NCI-H2081 treated with DMSO at 0.1 percent for 48 hours (cell line): ENCODE data around the gene SLC45A2.
A peak's percentile ranks its signal among the peaks of the same experiment; 100 is the strongest.

ENCODE experiments used
- DNase-seq: peaks from one replicate; lab custom pipeline; 2025; lab: John Stamatoyannopoulos, UW

The SLC45A2 gene

DNA sequence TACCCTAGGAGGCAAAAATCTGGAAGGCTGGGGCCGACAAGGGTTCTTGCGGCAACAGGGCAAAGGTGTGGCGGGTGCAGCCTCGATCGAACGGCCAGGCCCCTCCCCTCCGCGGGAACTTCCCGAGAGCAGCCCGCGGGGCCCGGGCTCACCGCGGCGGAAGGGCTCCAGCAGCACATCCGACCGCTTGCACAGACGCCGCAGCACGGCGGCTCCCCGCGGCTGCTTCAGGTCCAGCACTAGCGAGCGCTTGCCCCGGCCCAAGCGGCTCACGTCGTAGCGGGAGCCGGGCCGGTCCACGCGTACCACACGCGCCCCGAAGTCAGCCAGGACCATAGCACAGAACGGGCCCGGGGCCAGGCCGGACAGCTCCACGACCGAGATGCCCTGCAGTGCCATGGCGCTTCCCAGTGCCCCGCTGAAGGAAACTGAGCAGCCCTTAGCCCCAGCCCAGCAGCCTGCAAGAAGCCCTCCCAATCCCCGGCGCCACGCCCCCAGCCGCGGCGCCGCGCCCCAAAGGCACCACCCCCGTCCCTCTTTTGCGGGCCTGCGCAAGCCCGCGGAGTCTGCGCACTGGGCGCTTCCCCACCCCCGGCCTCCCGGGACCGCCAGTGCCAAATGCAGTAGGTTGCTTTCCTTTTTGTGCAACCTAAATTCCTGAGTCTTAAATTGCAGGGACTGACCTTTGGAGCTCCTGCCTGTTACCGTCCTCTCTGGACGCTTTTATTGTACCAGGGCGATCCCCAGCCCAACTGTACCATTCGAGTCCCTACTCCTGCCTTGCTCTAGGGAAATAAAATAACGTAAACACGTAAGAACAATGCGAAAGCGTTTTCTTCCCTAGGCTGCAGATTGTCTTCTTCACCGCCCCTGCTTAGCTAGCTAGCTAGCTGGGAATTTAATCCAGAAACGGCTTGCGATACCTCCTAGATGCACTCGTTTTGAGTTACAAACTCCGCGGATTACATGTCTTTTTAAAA is 23.4 kb upstream of the SLC45A2 start, which contains the start of gene AMACR:
Gene AMACR, minus strand, starts transcription at position 430 of the 980 bp plus-strand sequence. Its CDS starts 31 bp downstream, at position 399.
- peak; percentile 86 for DNase-seq

DNA sequence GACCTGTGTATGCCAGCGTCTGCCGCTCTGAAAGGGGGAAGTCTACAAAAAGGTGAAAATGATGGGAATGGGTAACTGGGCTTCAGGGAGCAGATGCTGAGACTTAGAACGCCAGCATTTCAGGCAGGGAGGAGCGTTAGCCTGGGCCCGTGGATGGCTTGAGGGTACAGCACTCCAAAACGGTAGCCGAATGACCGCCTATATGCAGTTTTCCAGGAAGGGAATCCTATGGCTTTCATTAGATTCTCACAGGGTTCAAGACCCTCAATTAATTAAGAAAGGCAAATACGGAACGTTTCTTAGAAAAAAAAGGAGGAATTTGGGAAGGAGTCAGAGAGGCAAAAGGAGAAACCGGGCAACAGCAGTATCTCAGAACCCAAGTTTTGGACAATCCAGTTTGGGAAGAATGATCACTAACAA is 22.7 kb upstream of the SLC45A2 start:
- DNase-seq, result no peak

DNA sequence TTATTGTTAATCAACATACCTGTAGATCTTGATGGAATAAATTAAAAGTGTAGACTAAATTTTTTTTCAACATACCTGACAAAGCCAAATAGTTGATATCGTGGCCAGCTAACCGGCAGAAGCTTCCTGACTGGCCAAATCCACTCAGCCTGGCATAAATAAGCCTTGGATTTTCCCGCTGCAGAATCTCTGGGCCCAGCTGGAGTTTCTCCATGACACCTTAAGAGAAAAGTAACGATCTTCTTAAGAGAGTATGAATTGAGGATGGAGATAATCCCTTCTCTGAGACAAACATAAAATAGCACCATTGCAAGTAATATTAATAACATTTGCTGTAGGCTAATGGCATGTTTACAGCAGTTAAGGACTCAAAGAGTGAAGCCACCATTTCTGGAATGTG is 21.2 kb upstream of the SLC45A2 start:
- DNase-seq, result no peak

DNA sequence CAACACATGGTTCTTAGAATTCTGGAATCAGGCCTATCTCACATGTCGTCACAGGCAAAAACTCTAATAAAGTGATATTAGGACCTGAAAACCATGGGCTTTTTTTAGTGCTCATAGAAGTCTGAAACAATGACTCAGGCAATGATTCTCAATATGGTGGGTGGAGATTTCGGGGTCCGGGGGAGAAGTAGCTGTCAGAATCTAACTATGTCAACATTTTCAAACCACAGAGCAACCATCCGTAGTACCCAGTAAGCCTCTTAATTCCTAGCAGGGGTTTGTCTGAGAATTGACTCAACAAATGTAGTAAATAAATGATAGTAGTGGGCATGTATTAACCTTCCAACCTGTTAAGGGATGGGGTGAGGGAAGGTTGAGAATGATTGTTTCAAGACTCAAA is 20.7 kb upstream of the SLC45A2 start:
- no peak for DNase-seq

DNA sequence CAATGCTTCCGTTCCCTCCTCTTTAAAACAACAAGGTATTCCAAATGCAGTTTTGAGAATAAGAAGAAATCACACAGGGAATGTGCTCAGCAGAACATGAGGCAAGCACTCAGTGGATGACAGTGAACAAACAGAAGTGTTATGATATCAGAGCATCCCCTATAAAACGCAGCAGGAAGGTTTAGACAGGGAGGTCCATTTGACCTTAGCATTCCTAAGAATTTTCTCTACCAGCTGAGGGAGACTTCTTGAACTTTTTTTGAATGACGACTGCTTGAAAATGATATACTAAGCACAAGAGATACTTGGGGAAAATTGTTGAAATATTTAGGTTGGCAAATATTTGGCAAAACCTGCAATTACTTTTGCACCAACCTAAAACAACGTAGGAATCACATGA is 19.4 kb upstream of the SLC45A2 start:
- no peak for DNase-seq

DNA sequence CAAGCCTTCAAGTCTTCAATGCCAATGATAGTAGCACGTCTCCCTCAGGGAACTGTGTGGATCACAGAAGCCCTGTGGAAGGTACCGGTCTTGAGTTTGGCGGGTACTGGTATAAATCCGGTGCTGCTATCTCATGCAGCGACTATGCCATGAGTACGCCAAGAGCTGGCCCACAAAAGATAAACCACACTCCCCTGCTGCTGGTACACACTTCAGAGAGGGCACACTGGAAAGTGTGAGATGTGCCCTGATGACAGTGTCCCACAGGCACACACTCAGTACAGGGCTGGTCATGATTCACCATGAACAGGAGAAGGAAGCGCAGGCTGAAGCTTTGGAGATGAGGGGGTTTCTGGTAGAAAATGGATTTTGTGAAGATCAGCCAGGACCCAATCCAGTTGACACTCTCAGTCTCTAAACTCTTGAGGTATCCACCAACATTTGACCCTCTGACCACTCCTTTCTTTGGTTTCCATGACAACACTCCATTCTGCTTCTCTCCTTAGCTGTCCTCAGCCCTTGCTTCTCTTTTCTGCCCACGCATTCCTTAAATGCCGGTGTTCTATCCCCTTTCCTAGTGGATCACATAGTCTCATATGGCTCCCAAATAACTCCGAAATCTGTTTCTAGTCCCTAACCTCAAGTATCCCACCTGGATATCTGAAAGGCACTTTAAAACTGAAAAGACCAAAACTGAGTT is 18.3 kb upstream of the SLC45A2 start:
- DNase-seq, result no peak

DNA sequence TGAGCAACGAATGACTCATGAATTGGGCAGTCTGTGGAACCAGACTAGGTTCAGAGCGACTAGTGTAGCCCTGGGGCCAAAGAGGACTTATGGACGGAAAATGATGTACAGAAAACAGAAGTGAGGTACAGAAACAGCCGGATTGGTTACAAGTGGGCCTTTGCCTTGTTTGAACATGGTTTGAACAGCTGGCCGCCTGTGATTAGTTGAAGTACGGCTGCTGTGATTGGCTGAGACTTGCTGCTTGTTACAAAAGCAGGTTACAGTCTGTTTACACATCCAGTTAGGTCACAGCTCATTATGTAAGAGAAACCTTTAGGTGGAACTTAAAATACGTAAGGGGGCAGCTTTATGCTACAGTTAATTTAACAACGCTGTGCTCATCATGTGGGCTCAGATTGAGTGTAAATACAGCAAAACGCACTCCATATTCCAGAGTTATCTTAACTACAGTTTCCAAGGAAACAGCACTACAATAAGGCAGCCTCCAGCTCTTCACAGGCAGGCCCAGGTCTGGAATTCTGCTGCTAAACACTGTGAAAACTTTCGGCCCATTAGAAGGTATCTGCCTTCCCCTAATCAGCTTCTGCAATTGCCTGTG is 16.8 kb upstream of the SLC45A2 start:
- peak; percentile 99 for DNase-seq

DNA sequence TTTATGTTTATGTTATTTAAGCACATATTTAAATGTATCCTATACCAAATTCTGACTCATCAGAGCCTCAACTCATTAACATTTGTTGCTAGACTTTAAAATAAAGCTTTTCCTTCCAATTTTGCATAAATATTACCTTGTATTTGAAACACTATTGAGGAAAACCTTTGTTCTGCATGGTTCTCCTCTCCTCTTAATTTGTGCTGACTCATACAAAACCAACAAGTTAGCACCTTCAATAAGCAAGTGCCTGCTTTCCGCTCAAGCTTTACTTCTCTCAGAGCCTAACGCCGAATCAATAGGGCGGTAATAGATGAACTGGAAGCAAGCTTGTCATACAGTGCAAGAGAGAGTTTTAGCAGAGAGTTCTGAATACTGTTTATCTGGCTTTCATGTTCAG is 15.5 kb upstream of the SLC45A2 start:
- no peak for DNase-seq

DNA sequence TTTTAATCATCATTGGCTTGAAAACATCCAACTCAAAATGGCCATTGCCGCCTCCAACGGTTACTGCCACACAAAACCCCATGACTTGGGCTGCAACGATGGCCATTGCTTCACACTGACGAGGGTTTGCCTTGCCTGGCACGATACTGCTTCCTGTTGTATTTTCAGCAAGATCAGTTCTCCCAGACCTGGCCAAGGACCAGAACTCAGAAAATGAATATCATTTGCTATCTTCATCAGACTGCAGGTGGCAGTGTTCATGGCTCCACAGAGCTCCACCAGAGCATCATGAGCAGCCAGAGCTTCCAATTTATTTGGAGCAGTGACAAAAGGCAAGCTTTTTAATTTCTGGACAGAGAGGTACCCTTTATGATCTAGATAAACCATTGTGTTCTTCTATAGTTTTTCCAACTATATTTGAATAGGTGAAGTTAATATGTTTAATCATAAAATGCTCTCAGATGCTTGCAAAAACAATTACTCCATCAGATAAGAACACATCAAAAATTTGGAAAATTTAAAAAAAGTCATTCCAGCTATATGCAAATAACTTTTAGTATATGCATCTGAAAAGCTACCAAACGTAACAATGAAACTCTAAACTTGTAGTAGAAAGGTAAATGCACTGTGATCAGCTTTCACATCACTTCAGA is 13.0 kb upstream of the SLC45A2 start:
- peak; percentile 97 for DNase-seq

DNA sequence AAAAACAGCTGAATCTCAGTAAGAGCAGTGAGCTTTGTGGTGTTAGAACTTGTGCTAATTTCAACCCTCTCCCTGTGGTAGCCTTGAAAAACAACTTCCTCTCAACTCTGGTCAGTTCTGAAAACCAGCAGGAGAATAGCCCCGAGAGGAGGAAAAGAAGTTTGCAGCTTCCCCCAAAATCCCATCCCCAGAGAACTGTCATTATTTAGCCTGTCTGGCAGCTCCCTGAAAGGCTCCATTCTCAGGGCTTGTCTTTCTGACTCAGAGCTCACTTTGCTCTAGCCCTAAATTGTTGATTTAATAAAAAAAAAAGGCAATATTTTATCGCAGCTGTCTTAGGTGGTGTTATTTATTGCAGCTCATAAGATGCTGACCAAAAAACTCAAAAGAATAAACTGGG is 11.4 kb upstream of the SLC45A2 start:
- no peak for DNase-seq

DNA sequence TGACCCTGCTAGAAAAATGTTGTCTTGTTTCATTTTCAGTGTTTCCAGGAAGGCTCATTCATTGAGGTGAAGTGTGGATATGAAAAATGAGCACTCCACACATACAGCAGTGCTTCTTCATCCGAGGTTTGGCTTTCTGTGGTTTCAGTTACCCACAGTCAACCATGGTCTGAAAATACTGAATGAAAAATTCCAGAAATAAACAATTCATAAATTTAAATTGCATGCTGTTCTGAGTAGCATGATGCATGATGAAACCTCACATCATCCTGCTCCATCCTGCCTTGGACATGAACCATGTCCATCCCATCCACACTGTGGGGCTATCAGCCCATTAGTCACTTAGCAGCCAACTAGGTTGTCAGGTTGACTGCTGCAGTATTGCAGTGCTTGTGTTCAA is 10.4 kb upstream of the SLC45A2 start:
- no peak for DNase-seq

DNA sequence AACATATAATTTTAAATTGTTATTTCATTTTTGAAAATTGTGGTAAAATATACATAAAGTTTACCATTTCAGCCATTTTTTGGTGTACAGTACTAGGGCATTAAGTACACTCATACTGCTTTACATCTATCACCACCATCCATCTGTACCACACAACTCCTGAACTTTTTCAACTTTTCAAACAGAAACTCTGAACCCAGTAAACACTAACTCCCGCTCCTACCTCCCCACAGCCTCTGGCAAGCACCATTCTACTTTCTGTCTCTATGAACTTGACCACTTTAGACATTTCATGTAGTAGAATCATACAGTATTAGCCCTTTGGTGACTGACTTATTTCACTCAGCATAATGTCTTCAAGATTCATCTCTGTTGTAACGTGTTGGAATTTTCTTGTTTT is 8.4 kb upstream of the SLC45A2 start:
- no peak for DNase-seq

DNA sequence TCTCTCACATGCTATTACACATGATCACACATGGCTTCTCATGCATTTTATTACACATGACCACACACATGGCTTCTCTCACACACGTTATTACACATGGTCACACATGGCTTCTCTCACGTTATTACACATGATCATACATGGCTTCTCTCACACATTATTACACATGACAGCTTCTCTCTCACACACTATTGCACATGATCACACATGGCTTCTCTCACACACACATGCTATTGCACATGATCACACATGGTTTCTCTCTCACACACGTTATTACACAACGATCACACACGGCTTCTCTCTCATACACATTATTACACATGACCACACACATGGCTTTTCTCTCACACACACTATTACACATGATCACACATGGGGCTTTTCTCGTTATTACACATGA is 954 bp upstream of the SLC45A2 start:
- DNase-seq, result no peak

DNA sequence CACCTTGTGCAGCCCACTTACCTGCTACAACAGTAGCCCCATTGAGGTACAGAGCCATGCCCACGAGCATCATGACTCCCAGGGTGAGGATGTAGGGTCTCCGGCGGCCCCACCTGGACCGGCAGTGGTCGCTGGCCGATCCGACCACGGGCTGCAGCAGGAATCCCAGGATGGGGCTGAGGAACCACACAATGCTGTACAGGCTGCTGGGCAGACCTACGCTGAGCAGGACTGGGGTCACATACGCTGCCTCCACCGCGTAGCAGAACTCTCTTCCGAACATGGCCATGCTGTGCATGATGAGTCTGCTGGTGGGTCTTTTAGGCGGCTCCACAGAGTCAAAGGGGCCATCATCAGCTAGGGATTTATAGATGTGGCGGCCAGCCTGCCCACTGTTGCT is 315 bp downstream of the SLC45A2 start:
- no peak for DNase-seq

DNA sequence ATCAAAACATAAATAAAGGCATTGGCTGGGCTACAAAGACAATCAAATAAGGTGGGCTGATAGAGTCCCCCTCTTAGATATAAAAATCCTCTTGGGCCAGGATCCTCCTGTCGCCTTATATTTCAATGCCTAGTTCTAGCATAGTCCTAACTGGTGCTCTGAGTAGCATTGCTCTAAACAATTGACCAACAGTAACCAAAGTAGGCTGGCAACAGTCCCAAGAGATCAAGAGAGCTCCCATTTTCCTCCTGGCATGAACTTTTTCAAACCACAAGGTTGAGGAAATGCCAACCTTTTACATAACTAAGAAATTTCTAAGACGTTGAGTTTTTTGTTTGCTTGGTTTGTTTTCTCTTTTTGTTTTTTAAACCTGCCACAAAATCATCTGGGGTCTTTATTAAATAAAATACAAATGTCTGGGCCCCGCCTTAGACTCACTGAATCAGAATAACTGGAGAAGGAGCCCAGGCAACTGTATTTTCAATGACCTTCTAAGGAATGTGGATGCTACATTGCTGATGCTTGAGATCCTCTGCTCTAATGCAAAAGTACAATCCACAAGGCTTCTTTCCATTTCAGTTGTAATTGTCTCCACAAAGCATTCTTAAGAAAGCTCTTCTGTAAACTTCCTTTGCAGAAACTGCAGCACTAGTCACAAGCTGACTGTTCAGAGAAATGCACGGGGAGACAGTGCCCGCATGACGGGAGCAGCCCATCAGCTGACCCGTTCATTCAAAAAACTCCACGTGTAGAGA is 2.9 kb downstream of the SLC45A2 start:
- DNase-seq, result no peak

DNA sequence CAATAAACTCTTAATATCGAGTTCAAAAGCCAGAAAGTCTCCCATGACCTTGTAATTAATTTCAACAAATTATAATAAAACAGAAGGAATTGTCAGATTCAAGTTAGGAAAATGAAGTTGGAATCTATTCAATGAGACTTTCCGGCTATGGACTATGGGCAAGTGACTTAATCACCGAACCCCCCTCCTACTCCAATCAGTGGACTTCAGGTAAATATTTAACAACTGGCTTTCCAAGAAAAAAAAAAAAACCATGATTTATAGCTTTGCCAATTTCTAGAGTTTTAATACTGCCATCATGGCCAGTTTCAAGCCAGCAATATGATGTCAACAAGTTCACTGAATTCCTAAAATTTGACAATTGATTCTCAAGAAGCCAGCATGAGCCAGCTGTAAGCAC is 4.5 kb downstream of the SLC45A2 start:
- DNase-seq, result no peak

DNA sequence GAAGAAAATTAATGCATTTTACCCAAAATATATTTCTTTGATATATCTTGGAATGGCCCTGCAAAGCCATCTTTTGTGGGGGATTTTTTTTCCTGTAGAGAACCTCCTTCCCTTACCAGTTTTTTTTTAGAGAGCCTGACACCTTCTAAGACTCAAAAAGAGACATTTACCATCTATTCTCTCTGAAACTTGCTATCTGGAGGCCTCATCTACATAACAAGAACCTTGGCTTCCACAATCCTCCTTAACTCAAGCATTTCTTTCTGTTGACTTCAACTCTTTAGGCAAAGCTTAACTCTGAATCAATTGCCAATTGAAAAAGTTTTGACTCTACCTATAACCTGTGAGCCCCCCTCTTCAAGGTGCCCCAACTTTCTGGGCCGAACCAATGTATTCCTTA is 6.2 kb downstream of the SLC45A2 start:
- no peak for DNase-seq

DNA sequence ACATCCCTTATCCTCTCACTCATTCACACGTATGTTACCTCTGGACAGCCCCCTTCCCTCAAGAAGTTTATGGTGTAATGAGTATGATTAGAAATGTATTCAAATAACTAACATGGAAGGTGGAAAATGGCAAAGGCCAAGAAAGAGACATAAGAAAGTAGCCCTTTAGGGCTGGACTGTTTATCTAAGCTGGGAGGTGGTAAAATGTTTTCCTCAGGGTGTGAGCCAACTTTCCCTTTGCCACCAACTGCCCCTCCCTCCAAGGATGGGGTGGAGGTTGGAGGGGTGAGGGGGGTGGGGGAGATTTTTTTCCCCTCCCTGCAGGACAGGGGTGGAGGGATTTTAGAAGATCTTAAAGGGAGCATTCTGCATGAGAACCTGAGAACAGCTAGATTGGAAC is 8.2 kb downstream of the SLC45A2 start:
- no peak for DNase-seq

DNA sequence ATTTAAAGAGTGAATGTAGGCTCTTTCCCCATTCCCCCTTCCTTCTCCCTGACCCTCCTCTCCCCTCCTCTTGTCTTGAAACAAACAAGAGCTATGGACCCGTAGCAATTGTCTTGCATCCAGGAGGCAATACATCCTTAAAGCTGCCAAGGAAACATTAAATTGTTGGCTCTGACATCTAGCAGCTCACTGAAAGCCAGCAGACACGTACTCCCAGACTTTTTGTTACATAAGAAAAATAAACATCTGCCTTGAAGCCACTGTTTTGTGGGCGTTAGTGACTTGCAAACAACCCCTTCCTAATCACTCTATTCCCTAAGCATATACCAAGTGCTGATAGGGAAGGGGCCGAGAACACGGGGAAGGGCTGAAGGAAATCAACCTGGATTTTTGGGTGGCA is 8.6 kb downstream of the SLC45A2 start:
- no peak for DNase-seq

DNA sequence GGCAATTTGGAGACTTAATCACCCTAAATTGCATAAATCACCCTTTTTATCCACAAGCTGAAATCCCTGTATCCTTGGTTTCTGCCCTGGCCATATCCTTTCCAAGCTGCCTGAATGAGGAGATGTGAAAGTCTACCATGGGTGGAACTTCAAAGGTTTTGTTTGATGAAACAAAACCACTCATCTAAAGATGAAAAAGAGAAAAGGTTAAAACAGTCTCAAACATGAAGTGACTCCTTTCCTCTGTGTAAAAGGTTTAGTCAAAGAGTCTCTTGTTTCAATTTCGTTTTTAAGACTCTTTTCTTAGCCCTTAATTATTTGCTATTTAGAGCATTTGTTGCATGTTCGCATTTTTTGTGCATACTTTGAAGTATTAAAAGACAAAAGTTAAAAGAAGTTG is 11.2 kb downstream of the SLC45A2 start:
- DNase-seq, result no peak
